HG02852 (cell line): ENCODE data around the gene CTBP1.

Experiments
- ATAC-seq: cut with Tn5 transposase; IDR thresholded peaks from one replicate; pipeline ENCODE4 v1.9.1; 2021; ENCODE audit warnings: mild to moderate bottlenecking, moderate library complexity; ENCODE audit not compliant: unreplicated experiment

The CTBP1 gene

DNA sequence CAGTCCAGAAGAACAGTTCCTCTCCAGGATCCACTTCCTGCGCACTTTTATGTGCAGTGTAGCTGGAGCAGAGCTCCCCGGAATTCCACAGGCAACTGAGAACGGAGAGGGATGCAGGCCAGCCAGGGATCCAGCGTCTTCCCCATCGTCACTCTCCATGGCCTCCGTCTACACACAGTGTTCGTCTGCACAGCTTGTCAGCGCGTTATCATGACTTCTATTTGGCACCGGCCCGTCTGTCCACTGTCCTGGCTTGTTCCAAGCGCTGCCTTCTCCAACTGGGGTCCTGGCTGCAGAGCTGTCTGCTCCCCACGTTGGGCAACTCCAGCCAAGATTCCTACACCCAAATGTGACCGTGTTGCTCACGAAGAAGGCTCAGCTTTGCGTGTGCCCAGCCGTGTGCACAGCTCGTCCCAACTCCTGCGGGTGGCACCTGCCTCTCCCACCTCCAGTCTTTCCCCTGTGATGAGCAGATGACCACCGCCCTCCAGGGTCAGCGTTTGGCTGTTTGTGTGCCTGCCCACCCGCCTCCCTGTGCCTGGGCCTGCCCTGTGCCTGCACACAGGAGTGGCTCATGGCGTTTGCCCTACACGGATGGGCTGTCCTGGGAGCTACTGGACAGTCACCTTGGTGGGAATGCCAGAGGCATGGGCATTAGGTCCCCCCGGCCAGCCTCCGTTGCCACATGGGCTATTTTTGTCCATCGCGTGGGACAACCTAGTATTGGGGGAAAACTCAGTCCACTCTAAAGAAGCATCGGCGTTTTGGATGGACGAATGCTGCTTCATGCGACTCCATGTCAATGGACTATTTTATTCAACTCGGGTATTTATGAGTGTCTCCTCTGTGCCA, 2.2 kb upstream of the CTBP1 start:
- no peak for ATAC-seq

DNA sequence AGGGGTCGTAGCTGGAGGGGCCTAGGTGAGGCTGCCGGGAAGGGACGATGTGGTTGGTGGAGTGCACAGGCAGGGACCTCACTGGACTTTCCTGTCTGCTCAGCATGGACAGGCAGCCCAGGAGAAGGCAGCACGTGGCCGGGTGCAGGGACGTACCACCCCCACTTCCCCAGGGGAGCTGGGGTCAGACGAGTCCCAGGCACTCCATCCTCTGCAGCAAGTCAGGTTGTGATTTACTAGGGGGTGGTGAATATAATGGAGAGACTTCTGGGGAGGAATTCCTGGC, 1.5 kb upstream of the CTBP1 start:
- ATAC-seq: no peak

DNA sequence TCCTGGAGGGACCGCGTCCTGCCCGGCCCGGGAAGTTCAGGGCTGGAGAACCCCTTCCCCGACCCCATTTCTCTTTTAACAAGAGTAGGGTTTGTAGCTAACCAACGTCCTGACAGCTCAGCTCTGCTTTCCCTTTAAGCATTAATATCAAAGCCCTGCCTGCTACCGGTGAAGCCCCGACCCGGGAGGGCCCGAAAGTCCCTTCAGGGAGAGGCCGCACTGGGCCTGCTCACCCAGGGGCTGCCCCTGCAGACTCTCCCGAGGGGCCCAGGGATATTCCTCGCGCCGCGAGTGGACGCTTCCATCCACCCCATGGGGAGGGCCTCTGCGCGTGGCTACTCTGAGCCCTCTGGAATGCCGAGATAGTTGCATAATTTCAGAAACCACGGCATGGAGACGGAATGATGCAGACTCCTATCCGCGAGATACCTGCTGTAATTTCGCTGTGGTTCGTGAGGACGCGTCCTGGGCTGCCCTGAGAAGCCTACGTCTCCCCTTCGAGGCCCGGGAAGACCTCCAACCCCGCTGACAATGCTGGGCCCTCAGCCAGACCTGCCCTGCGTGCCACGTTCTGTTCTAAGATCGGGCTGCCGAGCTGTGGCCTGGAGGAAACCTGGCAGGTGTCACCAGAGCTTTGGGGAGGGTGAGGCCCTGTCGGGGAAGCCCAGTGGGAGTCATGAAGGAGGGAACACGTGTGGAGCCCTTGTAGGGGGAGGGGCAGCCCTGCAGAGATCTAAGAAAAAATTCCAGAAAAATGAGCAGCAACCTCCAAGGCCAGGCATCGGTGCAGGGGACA, 999 bp upstream of the CTBP1 start:
- peak; percentile 11 for ATAC-seq

DNA sequence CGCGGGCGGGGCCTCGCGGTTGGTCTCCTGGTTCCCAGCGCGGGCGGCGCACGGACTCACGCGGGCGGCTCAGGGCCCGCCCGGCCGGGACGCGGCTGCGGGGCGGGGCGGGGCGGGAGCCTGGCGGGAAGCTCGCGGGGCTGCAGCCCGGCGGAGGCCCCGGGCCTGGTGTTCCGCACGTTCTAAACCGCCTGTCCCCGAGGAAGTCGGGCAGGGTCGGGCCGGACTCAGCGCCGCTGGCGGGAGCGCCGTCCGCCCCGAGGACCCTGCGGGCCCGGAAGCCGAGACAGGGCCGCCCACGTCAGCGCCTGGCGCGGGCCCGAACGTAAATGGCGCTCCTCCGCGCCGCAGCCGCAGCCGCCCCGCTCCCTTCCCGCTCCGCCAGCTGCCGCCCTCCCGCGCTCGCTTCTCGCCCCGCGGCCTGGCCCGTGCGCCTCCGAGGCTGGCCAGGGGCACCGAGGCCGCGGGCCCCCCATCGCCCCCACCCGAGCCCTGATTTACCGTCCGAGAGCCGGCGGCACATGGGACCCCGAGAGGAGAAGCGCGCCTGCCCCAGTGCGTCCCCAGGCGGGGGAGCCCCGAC, 309 bp upstream of the CTBP1 start:
- peak; percentile 51 for ATAC-seq

- peak; percentile 22 for ATAC-seq
Observed at GRCh38 chr4:1247864-1248244, 1.1 kb downstream of the CTBP1 start.

GRCh38 chr4:1246901-1247863, 1.7 kb downstream of the CTBP1 start:
- ATAC-seq: no peak

GRCh38 chr4:1246111-1246881, 2.6 kb downstream of the CTBP1 start:
- no peak for ATAC-seq

- no peak for ATAC-seq
Observed at GRCh38 chr4:1245481-1246051, 3.4 kb downstream of the CTBP1 start.

- no peak for ATAC-seq
Observed at GRCh38 chr4:1244978-1245471, 3.9 kb downstream of the CTBP1 start.

- no peak for ATAC-seq
Observed at GRCh38 chr4:1244081-1244977, 4.6 kb downstream of the CTBP1 start.

GRCh38 chr4:1243451-1244080, 5.4 kb downstream of the CTBP1 start:
- no peak for ATAC-seq

GRCh38 chr4:1242506-1243450, 6.2 kb downstream of the CTBP1 start:
- ATAC-seq: no peak

DNA sequence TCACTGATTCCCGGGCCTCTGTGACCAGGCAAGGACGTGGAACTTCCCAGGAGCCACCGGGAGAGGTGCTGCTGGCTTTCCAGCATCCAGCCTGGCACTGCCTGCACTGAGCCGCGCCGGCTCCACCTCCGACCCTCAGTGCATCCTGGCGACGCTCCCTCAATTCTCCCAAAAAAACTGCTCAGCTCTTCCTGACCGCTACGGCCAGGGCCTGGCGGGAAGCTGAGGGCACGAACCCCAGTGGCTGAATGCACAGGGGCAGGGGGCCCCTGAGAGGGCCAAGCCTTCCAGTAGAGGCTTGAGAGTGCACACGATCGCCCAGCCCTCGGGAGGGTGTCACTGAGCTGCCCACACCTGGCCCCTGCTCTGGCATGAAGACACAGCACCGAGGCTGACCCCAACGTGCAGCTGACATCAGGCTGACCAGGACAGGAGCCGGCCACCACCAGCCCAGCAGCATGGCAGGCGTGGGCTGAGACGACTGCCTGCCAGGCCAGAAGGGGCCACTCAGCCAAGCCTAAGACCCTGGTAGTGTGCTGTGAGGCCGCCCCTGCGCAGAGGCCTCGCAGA, 6.9 kb downstream of the CTBP1 start:
- ATAC-seq: no peak

- ATAC-seq: no peak
Observed at GRCh38 chr4:1241466-1241935, 7.4 kb downstream of the CTBP1 start.

DNA sequence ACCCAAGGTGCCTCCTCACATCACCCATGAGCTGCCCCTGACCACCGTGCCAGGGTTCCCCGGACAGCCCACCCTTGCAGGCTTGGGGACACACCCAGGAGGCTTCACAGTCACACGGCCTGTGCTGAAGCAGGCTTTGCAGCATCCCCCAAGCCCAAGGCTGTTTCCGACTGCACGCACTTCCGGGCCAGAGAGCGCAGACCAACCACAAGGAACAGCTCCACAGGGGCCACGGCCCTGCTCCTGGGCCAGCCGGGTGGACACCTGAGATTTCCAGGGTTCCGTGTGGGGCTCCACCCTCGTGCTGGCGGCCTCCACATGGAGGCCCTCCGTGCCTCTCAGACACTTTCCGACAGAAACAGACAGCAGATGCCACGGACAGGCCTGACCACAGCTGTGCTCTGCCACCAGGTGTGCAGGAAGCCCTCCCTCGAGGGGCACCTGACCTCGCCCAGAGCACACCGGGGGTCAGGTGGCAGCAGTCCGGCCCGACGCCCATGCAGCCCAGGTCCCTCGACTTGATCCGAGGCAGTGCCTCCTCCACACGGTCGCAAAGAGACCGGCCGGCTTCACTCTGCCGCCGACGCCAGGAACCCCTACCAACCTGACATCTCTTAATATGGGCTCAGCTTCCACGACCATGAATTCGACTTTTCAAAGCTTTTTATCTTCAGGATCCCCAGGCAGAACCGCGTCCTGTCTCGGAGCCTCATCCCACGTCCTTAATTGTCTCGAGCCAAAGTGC, 8.0 kb downstream of the CTBP1 start:
- ATAC-seq: no peak

- no peak for ATAC-seq
Observed at GRCh38 chr4:1239950-1240307, 9.0 kb downstream of the CTBP1 start.
